T1000 (cell line): ENCODE measurements around the gene LPXN.

Source experiments
- DNase-seq: peaks from one replicate; lab custom pipeline; 2025; ENCODE audit warnings: mixed read lengths; lab: John Stamatoyannopoulos, UW

LPXN gene

DNA sequence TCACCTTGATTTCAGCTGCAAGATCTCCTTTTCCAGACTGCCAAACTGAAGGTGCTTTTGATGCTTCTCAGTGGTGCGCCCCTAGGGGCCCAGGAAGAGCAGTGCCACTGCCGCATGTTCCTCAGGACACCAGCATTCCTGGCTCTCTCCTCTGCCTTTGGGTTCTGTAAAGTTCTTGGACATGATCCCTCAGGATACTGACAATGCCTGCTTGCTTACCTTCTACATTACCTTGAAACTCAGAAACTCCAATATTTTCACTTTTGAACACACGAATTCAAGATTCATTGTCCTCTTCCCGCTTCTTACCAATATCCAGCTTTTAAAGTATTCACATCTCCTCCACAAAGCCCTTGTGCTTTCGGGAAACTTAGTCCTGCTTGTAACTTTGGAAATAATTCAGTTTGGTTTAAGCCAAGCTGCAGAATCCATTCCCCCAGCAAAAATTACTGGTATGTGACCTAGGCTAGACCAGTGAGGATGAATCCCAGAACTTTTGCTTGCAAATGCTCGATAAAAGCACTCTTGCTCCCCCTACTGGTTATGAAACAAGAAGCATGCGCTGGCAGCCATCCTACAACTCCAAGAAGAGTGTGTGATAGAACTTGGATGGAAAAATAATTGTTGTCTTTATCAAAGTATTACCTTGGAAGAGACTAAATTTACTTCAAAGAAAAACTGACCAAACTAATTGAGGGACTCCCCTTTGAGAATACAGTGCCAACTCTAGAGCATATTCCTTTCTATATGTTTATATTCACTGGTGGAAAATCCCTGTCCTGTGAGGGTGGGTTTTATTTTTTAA, 51.2 kb downstream of the LPXN start:
- peak; percentile 41 for DNase-seq

DNA sequence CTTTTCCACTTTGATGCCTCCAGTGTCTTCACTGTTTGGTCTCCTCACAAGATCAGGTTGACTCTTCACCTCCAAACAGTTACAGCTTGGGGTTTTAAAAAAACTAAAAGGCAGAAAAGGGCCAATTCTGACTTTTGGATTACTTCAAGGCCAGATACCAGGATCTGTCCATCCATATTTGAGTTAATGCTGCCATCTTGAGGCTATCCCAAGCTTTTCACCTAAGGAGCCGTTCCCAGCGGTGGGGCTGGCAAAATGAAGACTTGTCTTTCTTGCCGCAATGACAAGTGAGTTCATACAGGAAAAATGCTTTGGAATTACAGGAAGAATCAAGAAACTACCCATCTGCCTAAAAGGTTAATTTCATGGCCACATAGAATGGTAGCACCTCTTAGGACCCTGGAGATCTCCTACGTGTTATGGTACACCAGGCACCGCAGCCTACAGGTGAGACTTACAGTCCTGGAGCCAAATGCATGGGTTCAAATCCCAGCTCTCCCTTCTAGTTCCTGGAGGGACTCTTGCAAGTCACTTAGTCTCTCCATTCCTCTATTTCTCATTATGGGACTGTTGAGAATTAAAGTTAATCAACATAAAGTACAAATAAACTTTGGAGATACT, 61.8 kb downstream of the LPXN start:
- DNase-seq, result peak; percentile 27

DNA sequence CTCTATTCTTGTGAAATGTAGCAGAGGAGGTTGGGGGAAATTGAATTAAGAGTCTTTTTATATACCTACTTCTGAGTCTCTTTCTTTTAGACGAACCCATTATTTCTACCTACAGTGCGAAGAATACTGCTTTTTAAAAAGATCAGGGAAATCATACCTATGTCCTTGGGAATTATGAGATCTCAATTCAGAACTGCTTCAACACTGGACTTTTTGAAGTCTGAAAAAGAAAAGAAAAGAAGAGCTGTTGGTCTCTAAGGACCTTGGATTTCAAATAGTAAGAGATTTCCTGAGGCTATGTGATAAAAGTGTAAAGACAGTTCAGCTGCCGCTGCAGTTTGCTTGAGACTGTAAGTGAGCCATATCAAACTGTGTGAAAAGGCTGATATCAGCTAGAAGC, 64.0 kb downstream of the LPXN start:
- DNase-seq, result no peak

DNA sequence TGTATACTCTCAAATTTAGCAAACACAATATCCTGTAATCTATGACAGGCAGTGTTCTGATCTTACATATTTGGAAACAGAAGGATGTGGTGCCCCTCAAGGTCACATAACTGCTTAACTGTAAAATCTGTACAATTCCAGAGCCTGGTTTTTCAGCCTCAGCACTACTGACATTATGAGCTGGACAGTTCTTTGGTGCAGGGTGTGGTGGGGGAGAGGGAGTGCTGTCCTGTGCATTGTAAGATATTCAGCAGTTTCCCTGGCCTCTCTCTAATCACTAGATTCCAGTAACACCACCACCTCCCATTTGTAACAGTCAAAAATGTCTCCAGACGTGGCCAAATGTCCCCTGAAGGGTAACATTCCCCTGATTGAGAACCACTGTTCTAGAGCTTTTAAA, 65.9 kb downstream of the LPXN start:
- DNase-seq, result no peak

DNA sequence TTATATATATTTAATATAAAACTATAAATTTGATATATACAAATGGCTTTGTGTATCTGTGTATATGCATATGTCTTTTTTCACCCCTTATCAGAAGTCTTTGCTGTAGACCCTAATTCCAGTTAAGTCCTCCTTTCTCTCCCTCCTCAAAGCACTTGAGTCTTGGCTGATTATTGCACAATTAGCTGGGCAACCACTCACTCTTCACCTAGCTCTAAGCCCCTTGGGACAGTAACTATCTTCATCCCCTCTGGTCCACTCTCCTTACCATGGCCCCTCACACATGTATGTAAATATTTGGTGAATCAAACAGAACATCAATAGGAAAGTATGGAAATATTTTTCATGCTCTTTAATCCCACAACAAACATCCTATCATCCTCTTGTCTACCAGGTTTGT, 66.8 kb downstream of the LPXN start:
- DNase-seq, result no peak

DNA sequence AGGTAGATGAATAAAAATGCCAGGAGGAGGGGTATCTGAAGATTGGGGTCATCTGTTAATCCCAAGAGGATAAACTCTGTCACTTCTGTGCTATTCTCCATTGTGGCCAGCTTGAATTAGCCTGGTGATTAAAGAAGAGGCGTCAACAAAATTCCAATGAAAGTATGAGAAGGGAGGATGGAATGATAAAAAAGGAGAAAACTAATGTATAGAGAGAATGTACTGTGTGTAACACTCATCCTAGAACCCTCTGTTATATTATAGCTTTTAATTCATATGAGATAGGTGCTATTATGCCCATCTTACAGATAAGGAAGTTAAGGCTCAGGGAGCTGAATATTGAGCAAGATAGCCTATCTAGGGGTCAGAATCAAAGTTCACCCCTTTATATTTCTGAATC, 67.7 kb downstream of the LPXN start, which contains the start of gene OR5B21:
OR5B21 (minus strand) TSS at position 101 of the 400 bp plus-strand sequence; CDS start at position 101, 0 bp downstream.
- no peak for DNase-seq

DNA sequence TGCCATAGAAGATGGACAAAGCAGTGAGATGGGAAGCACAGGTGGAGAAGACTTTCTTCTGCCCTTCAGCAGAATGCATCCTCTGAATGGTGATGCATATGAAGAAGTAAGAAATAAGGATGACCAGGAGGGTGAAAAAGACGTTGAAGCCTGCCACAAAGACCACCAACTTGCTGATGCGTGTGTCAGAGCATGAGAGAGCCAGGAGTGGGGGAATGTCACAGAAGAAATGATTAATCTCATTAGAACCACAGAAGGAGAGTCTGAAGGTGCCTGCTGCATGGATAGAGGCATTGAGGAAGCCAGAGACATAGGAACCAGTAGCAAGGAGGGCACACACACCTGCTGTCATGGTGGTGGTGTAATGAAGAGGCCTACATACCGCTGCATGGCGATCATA, 68.3 kb downstream of the LPXN start:
- no peak for DNase-seq

DNA sequence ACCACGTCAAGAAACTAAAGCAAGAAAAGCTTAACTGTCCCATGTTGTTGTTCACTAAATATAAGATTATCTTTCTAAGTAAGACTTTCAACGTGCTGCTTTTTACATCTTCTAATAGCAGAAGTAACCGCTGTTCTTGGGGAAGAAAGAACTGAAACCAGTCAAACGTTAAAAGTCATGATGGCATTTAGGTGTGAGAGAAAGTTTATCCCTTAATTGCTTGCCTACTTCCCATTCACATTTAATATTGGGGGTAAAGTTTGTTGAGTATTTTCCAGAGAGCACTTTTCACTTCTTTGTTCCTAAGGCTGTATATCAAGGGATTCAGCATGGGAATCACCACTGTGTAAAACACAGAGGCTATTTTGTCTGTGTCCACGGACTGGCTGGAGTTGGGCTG, 68.7 kb downstream of the LPXN start:
- DNase-seq, result no peak

DNA sequence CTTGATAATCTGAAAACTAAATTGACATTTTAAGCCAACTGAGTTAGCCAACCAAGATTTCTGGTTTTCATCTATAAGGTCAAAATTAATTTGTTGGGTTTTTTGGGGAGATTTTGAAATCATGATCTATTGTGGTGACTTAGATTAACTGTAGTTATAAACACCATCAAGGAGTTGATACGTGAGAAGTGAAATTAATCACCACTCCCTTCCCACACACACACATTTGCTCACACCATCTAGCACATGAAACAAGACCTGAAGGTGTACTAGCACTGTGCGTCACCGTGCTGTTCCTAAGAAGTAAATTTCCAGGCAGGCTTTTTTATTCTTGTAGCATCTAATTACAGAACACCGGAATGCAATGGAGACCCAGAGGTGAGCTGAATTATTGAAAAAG, 69.8 kb downstream of the LPXN start:
- DNase-seq, result no peak

DNA sequence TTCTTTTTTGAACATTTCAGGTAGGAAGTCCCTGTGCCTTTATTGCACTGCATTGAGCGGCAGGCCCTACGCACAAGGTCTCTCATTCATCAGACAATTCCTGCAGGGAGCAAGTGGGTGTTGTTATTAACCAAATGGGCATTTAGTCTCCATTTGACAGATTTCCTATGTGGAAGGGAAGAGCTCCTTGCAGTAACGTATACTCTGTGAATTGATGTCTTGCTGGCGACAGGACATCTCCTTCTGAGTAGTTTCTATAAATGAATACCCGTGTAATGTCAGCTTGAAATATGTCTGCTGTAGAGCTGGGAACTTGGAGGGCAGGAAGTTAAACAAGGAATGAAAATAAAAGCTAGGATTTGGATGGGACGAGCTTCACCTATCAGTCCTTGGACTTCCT, 71.4 kb downstream of the LPXN start:
- DNase-seq, result no peak

DNA sequence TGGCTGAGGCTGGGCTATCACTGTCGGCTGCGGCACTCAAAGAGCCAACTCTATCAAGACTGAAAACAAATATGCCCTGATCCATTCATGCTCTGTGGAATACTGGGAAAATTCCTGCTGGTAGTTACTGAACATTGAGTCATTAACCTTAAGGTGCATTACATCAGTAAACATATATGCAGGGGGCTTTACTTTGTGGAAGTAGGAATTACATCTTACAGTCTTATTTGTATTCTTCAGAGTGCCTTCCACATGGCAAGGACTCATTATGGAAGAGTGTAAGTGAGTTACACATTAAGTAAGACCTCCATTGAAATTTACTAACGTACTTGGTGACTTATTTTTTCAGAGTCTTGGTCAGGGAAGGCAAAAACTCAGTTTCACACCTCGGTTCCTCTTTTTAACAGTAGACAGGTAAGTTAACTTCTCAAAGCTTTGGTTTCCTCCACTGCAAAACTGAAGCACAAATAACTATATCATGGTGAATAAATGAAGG, 72.2 kb downstream of the LPXN start:
- no peak for DNase-seq

DNA sequence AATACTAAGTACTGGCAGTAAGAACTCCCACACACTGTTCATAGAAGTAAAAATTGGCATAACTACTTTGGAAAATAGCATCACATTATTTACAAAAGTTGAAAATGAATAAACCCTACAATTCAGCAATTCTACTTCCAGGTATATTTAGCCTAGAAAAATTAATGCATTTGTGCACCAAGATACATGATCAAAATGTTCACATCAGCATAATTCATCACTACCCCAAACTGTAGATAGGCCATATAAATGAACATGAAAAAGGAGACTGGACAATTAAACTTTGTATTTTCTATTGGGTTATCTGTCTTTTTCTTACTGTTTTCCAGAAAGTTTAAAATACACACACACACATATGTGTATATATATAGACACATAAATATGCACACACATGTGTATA, 73.7 kb downstream of the LPXN start:
- no peak for DNase-seq

DNA sequence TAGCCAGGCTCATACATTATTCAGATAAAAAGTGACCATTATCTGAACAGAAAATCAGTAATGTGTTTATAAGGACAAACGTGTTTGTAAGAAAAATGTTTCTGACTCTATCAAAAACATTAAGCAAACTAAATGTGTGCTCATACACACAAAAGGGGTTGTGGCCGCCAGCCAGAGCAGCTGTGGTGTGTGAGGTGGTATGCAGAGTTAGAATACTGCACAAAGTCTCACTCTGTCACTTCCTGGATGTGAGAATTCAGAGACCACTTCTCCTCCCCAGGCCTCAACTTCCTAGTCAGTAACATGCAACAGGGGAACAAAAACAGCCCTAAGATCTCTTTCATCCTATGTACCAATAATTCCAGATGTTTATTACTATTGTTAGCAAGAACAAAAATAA, 77.2 kb downstream of the LPXN start:
- no peak for DNase-seq

DNA sequence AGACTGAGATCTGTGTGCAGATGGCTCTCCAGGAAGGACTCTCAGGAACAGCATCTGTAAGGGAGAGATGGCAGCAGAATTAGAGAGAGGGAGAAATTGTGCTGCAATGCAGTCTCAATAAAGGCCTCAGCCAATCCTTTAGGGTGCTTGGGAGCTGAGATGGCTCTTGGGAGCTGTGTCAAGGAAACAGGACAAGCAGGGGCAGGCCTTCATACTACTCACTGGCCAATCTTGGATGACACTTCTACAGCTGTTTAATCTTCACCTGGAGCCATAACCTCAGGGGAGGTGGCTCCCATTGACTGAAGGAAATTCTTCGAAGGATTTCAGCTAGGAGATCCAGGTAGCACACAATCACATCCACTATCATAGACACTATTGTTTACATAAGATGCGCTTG, 77.7 kb downstream of the LPXN start:
- DNase-seq, result no peak

DNA sequence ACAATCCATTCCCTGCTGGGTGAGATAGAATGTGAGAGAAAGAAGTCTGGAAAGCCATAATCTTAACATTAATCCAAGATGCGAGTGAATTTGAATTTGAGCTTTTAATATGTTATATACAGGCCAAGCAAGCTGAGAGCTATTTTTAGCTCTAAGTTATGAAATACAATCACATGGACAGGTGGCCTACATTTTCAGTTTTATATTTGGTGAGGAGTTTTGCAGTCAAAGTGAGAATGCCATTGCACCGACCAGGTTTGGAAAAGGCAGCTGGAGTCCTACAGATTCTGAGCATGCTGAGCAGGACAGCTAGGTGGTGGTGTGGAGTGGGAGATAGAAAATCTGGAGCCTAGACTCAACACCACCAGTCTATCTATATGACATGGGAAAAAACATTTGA, 79.8 kb downstream of the LPXN start:
- DNase-seq, result no peak

DNA sequence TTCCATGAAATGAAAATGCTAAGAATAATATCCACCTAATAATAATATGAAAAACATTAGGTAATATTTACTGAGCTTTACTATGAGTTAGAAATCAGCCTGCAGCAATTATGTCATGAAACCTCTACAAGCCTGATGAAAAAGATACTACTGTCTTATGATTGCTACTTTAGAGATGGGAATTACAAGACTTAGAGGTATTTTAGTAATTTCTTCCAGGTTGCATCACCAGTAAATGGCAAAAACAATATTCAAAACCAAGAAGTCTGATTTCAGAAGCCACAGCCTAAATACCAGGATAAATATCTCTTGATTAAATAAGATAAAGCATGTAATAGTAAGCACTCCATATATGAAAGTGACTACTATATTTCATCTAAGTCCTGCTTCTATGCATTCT, 81.6 kb downstream of the LPXN start:
- no peak for DNase-seq

DNA sequence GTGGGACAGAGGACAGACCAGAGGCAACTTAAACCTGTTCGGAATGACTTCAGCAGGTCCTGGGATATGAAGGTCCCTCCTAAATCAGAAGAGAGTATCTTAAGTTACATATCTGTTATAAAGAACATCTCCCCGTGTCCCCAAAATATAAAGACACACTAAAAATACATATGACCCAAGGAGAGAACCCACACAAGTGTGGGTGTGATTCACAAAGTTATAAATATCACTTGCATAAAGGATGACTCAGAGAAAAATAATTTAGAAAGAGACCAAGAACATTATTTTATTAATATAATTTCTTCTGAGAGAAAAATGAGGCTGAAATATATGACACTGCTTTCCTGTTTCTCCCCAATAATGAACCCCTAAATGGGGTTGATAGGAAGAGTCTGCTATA, 82.0 kb downstream of the LPXN start:
- no peak for DNase-seq

DNA sequence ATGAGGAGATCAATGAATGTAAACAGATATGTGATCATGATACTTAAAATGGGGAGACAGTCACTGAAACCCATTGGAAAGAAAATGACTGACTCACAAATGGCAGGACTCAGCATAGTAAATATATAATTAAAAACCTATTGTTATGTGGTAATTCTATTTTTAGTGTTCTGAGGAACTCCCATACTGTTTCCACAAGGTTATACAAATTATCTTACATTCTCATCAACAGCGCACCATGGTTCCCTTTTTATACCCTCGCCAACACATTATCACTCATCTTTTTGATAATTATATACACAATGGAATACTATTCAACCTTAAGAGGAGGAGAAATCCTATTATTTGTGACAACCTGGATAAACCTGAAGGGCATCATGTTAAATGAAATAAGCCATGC, 84.8 kb downstream of the LPXN start:
- no peak for DNase-seq

DNA sequence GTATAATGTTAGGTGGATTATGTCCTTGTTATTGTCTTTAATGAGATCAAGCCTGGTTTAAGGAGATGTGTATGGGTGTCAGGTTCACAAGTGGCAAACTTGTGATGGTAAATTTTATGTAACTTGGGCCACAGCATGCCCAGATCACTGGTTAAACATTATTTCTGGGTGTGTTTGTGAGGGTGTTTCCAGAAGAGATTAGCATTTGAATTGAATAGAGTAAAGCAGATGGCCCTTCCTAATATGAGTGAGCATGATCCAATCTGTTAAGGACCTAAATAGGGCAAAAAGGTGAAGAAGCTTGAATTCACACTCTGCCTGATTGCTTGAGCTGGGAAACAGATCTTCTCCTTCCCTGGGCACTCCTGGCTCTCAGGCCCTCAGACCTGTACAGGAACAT, 88.5 kb downstream of the LPXN start:
- no peak for DNase-seq

DNA sequence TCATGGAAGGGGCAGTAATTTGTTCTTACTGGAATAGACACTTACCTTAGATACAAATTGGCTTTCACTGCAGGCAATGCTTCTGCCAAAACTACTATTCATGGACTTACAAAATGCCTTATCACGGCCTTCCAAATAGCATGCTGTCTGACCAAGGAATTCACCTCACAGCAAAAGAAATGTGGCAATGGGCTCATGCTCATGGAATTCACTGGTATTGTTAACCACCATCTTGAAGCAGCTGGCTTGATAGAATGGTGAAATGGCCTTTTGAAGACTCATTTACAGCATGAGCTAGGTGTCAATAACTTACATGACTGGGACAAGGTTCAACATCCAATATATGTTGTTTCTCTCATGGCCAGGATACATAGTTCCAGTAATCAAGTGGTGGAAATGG, 89.7 kb downstream of the LPXN start:
- no peak for DNase-seq
